Measurements from ENCODE around the gene SHLD3. TPM values are rescaled to one million over a fixed set of nuclear protein-coding genes. Genes with fewer than 3 reads are reported as not detected.

SHLD3 gene
- total RNA-seq (2014; rRNA removed) (1.4 and 1.6 TPM in 2 replicates), Bru-seq, nascent RNA (percentile 72 among the genes with signal in this experiment), BruChase-seq, experiment 1, labeled RNA remaining after a 6-hour chase (percentile 66 among the genes with signal in this experiment), BruChase-seq, experiment 2, labeled RNA remaining after a 2-hour chase (percentile 83 among the genes with signal in this experiment)
- long read RNA-seq, partial matches to known transcripts, result 0 of 1 reads
- long read RNA-seq, other reads (novel, unspliced or antisense), result 0 of 1 reads

- ChIA-PET POLR2A (ENCODE audit: unreplicated experiment) (no interaction called here), CTCF (no interaction called here)
- H3K9me3 ChIP-seq (ENCODE audit: low read length), result no peaks in the 10 kb centered on the region
- DNase-seq (peak; percentile 55), ATAC-seq (peak; percentile 68)
- peak within 1 kb of the TSS; percentile 83 for H3K4me2 ChIP-seq (ENCODE audit: low read length)
- H3K9ac ChIP-seq (ENCODE audit: low read length), result peak within 1 kb of the TSS; percentile 78
- H3K27ac ChIP-seq (ENCODE audit: low read length), result peak within 1 kb of the TSS; percentile 65
- TF ChIP-seq CTCF (conservative IDR thresholded peaks at IDR 0.05; ENCODE audit: low read depth, low read length) (no peak), EZH2phosphoT487 (IDR thresholded peaks at IDR 0.05; ENCODE audit: borderline replicate concordance, low read length) (no peak), EZH2 (IDR thresholded peaks at IDR 0.05; ENCODE audit: low read length, unreplicated experiment) (no peak)
- H3K4me1 ChIP-seq (ENCODE audit: insufficient read depth, low read length), result peaks cover 7% of the 10 kb centered on the region; the same call in 1 of the 2 replicates
- no peaks in the 10 kb centered on the region for H3F3A ChIP-seq (ENCODE audit: low read length, unreplicated experiment)
- BruUV-seq (replicated peaks), result TSS peak; percentile 83
- no peaks in the 10 kb centered on the region for H3K27me3 ChIP-seq (ENCODE audit: low read length)
- peaks cover 51% of the 10 kb centered on the region for H3K79me2 ChIP-seq (ENCODE audit: low read length)
- peak within 1 kb of the TSS; percentile 75 for H2AFZ ChIP-seq (ENCODE audit: low read length)
- H3K9me2 ChIP-seq (replicated peaks; ENCODE audit: low read length), result no peaks in the 10 kb centered on the region
- intact Hi-C loops (cut with micrococcal nuclease), result no loop called here
- no peaks in the 10 kb centered on the region for H4K20me1 ChIP-seq (ENCODE audit: low read length)
- H3K36me3 ChIP-seq (ENCODE audit: low read depth, low read length), result no peaks in the 10 kb centered on the region
- peak within 1 kb of the TSS; percentile 83 for H3K4me3 ChIP-seq (ENCODE audit: low read length)
These were observed at the start of gene SHLD3, which contains the start of gene TRAPPC13 for GRCh38 chr5:65624571-65625555. Gene SHLD3, plus strand, starts transcription at chr5:65625027. Its CDS starts 4,561 bp downstream, at chr5:65629588. Gene TRAPPC13, plus strand, starts transcription at chr5:65625027. Its CDS starts 34 bp downstream, at chr5:65625061.

- BruUV-seq (replicated peaks), result no TSS peak
- H3K36me3 ChIP-seq (ENCODE audit: low read depth, low read length), result no peaks in the 10 kb centered on the region
- H3K27ac ChIP-seq (ENCODE audit: low read length), result no peak overlapping the region
- intact Hi-C loops (cut with micrococcal nuclease), result no loop called here
- H3K79me2 ChIP-seq (ENCODE audit: low read length), result no peaks in the 10 kb centered on the region
- no peaks in the 10 kb centered on the region for H3K27me3 ChIP-seq (ENCODE audit: low read length)
- no peaks in the 10 kb centered on the region for H4K20me1 ChIP-seq (ENCODE audit: low read length)
- CTCF ChIA-PET, result no interaction called here
- H3K4me2 ChIP-seq (ENCODE audit: low read length), result no peak overlapping the region
- H3K9me2 ChIP-seq (replicated peaks; ENCODE audit: low read length), result no peaks in the 10 kb centered on the region
- DNase-seq (no peak), ATAC-seq (no peak)
- no peak overlapping the region for H2AFZ ChIP-seq (ENCODE audit: low read length)
- POLR2A ChIA-PET (ENCODE audit: unreplicated experiment), result no interaction called here
- H3K9ac ChIP-seq (ENCODE audit: low read length), result no peak overlapping the region
- H3F3A ChIP-seq (ENCODE audit: low read length, unreplicated experiment), result no peaks in the 10 kb centered on the region
- H3K4me3 ChIP-seq (ENCODE audit: low read length), result no peak overlapping the region
- no peak for TF ChIP-seq CTCF (conservative IDR thresholded peaks at IDR 0.05; ENCODE audit: low read depth, low read length)
- no peak for TF ChIP-seq EZH2phosphoT487 (IDR thresholded peaks at IDR 0.05; ENCODE audit: borderline replicate concordance, low read length)
- no peak for TF ChIP-seq EZH2 (IDR thresholded peaks at IDR 0.05; ENCODE audit: low read length, unreplicated experiment)
- no peaks in the 10 kb centered on the region for H3K4me1 ChIP-seq (ENCODE audit: insufficient read depth, low read length)
- H3K9me3 ChIP-seq (ENCODE audit: low read length), result no peaks in the 10 kb centered on the region
These were observed 47.7 kb upstream of the SHLD3 start for GRCh38 chr5:65577141-65577540.

Measured in PC-3 (cell line).